Amniotic epithelial cell (primary cell): ENCODE data around the gene SYTL3.
A peak's percentile ranks its signal among the peaks of the same experiment; 100 is the strongest.
"Not testable (repeated sequence)": the region's sequence is repeated elsewhere in the genome, so short reads cannot be mapped to it uniquely, and the experiment has no call there.

Experiments used
- DNase-seq: peaks from one replicate; pipeline ENCODE4 v3.0.0-alpha.2; 2010; ENCODE audit warnings: low read depth

SYTL3 gene

GRCh38 chr6:158642097-158642601, 7.7 kb upstream of the SYTL3 start:
- peak; percentile 90 for DNase-seq

- no peak for DNase-seq
Measured at GRCh38 chr6:158643836-158644230, 6.0 kb upstream of the SYTL3 start.

GRCh38 chr6:158644231-158645063, 5.4 kb upstream of the SYTL3 start, which contains the start of gene DYNLT1:
Gene DYNLT1, minus strand, starts transcription at chr6:158644743. Its CDS starts 35 bp downstream, at chr6:158644708.
- peak; percentile 75 for DNase-seq

GRCh38 chr6:158645064-158646022, 4.5 kb upstream of the SYTL3 start:
- DNase-seq: no peak

GRCh38 chr6:158646023-158646910, 3.6 kb upstream of the SYTL3 start:
- no peak for DNase-seq

GRCh38 chr6:158647501-158647900, 2.4 kb upstream of the SYTL3 start:
- no peak for DNase-seq

- peak; percentile 93 for DNase-seq
Measured at GRCh38 chr6:158648682-158649131, 1.1 kb upstream of the SYTL3 start.

GRCh38 chr6:158651981-158652737, 2.3 kb downstream of the SYTL3 start:
- DNase-seq: not testable (repeated sequence)

GRCh38 chr6:158653577-158654354, 3.9 kb downstream of the SYTL3 start:
- DNase-seq: no peak

- peak; percentile 62 for DNase-seq
Measured at GRCh38 chr6:158654498-158654897, 4.6 kb downstream of the SYTL3 start.

GRCh38 chr6:158654960-158655489, 5.2 kb downstream of the SYTL3 start:
- peak; percentile 77 for DNase-seq

- no peak for DNase-seq
Measured at GRCh38 chr6:158655569-158656450, 6.0 kb downstream of the SYTL3 start.

GRCh38 chr6:158656986-158657385, 7.1 kb downstream of the SYTL3 start:
- peak; percentile 61 for DNase-seq

GRCh38 chr6:158660333-158660754, 10.5 kb downstream of the SYTL3 start:
- no peak for DNase-seq

- DNase-seq: no peak
Measured at GRCh38 chr6:158661156-158661685, 11.4 kb downstream of the SYTL3 start.

- no peak for DNase-seq
Measured at GRCh38 chr6:158662607-158662953, 12.7 kb downstream of the SYTL3 start.

GRCh38 chr6:158662954-158663624, 13.2 kb downstream of the SYTL3 start:
- DNase-seq: peak; percentile 89
